Uterus (tissue), 2 donors: ENCODE data around the gene ZDHHC6.

Experiments
- POLR2A ChIP-seq, 2 donors: fragments of 450-650 bp; IDR thresholded peaks; one replicate each; pipeline ENCODE4 v1.6.1; 2016; ENCODE audit warnings: antibody characterized with exemption in 2 of 2, mild to moderate bottlenecking in 1 of 2, moderate library complexity in 1 of 2
- TF ChIP-seq, protein P1 (sequence below), 4 experiments: fragments of 200-600 bp in 2 of 4; fragments of 450-650 bp in 2 of 4; sonication (generic) in 2 of 4; IDR thresholded peaks; one replicate each; pipeline ENCODE4 v1.5.1; 2016 to 2019; ENCODE audit warnings: antibody characterized with exemption in 4 of 4, mild to moderate bottlenecking in 2 of 4, moderate library complexity in 1 of 4

DNA sequence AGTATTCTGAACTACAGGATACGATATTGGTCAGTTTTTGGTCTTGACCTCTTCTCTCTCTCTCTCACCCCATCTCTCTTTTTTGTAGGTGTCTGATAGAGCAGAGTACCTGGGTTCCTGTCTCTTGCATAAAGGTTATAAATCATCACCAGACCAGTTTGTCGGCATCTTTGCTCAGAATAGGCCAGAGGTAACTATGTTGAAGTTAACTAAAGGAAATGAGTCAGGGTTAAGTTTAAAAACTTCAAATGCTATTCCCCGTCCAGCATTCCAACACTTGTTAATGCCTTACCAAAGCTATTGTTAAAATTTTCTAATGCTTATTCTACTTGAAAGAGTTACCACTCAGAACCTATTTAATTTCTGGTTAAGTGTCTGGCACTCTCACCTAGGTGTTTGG, 42.1 kb downstream of the ZDHHC6 start:
- TF ChIP-seq, protein P1, sequence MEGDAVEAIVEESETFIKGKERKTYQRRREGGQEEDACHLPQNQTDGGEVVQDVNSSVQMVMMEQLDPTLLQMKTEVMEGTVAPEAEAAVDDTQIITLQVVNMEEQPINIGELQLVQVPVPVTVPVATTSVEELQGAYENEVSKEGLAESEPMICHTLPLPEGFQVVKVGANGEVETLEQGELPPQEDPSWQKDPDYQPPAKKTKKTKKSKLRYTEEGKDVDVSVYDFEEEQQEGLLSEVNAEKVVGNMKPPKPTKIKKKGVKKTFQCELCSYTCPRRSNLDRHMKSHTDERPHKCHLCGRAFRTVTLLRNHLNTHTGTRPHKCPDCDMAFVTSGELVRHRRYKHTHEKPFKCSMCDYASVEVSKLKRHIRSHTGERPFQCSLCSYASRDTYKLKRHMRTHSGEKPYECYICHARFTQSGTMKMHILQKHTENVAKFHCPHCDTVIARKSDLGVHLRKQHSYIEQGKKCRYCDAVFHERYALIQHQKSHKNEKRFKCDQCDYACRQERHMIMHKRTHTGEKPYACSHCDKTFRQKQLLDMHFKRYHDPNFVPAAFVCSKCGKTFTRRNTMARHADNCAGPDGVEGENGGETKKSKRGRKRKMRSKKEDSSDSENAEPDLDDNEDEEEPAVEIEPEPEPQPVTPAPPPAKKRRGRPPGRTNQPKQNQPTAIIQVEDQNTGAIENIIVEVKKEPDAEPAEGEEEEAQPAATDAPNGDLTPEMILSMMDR (IDR thresholded peaks at IDR 0.05): no peak
- TF ChIP-seq POLR2A (IDR thresholded peaks at IDR 0.05): no peak
